Activated CD4-positive, CD25-positive, alpha-beta regulatory T cell treated with anti-CD3 and anti-CD28 coated beads, Interleukin-2, amount 50 U/mL, for 24 hours (primary cell): ENCODE measurements around the gene CAMKMT.

Experiments used
- ATAC-seq, 2 donors: fragments of 150-1000 bp; cut with Tn5 transposase; one replicate each; pipeline ENCODE4 v1.10.0; 2021; ENCODE audit warnings: mild to moderate bottlenecking in 1 of 2, moderate library complexity in 1 of 2

CAMKMT gene

DNA sequence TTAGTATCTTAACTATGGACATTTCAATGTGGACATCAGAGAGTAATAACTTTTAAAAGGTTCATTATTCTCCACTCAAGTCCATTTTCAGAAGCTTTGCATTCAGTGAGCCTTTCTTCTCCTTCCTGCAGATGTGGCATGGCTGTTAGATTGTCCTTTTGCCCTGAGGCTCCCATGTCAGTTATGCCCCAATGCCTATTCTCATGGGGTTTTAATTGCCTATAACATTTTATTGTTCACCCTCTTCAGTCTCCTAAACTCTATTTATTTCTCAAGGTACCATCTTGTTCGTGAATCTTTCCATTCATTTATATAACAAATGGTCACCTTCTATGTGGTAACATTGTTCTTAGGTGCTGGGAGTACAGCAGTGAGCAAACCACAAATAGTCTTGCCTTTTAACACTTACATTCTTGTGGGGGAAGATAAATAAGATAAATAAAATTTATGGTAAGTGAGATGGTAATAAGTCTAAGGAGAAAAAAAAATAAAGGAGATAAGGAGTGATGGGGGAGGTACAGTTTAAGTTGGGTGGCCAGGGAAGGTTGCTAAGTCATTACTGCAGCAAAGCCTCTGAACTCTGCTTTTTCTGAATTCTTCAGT lies 301.8 kb downstream of the CAMKMT start:
- no peak for ATAC-seq

DNA sequence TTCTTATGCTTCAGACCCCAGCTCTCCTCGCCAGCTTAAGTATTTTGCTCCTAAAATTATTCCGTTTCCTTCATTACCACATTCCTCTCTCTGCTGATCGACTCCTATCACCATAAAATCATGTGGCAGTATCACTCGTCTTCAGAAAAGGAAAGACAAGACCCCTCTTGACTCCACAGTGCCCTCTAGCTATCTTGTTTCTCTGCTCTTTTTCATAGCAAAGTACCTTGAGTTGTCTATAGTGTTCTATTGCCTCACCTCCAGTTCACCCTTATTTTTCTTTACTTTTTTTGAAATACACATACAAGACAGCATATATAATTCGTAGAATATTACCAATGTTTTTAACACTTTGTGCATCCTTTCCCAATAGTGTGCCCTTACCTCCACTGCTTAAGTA lies 306.6 kb downstream of the CAMKMT start:
- ATAC-seq, result no peak

DNA sequence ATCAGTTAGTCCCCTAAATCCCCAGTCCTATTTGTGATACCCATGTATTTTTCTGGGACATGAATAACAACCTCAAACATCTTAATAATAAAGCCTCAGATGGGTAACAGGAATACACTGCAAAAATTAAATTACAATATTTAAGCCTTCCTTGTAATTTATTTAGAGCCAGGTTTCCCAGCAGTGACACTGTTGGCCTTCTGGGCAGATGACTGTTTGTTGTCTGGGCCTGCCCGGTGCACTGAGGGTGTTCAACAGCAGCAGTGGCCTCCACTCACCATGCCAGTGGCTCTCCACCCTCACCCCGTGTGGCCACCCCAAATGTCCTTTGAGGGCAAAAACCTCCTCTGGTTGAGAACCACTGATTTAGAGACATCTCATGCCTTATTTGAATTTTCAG lies 309.5 kb downstream of the CAMKMT start:
- ATAC-seq, result no peak

DNA sequence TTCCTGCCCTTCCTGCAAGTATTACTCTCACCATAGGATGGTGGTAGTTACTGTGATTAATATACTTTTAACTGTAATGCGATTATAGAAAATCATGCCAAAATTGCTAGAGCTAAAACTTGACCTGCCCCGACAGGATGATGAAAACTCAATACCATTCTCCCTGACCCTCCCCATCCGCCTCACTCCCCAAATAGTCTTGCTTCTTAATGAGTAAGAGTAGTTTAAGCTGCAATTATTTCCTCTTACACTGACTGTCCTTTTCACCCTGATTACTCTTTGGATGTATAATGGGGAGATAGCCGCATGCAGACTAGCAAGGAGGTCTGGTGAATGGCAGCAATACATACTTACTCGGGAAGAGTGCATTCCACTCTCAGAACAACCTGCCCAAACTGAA lies 310.2 kb downstream of the CAMKMT start:
- no peak for ATAC-seq

DNA sequence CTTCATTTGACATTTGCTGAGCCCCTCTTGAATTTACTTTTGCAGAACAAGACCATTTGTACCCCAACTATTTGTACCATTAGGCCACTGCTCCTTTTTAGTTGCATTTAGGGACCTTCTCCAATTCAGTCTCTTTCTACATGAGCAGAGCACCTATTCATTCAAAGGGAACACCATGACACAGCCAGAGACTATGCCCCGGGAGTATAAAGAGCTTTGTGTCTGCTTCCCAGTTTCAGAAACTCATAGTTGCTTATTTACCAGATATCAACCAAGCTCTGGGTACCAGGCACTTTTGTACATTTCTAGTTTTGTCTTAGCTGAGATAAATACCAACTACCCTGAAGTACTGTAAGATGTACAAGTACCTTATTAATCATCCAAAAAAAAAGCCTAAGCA lies 310.7 kb downstream of the CAMKMT start:
- no peak for ATAC-seq

DNA sequence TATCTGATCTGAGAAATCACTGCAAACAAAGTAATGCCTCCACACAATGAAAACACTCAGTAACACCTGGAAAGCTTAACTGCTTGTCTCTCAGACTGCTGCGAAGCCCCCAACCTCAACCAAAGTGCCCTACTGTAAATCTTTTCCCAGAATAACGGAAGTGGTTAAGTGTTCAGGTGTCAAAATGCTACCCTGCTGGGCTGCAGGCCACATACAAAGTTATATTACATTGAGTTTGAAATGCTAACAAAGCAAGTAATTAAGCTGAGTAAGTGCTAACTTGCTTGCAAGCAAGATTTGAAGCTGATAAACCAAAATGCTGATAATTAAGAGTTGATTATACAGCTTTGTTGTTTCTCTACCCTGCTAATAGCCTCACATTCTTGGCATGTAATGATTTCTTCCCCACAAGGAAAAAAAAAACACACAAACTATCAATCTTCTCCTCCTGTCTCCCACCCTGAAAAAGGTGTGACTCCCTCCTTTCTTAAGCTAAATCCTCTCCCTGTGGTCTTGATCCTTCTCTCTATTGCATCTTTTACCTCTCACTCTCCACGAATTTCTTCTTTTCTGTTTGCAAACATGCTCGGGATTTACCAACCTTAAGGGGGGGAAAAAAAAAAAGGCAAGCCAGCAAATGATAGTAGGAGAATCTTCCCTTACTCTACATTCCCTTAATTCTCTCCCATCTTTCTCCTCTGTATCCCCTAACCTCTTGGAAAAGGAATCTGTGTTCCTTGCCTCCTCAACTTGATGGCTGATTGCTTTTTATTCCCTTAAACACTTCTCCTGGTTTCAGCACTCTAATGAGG lies 312.9 kb downstream of the CAMKMT start:
- ATAC-seq, result no peak

DNA sequence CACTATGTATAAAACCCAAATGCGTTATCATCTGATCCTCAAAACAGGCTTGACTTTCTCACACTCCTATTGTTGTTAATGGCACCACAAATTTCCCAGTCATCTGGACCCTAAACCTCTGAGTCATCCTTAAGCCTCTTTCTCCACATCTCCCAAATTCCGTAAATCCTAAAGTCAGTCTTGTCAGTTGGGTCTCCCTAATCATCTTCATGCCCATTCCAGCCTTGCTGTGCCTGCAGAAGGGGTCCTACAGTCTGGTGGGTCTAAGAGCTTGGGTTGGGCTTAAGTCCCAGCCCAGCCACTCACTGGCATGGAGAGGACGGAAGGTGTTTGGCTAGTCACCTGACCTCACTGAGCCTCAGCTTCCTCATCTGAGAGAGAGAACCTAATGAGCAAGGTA lies 314.6 kb downstream of the CAMKMT start:
- ATAC-seq, result no peak

DNA sequence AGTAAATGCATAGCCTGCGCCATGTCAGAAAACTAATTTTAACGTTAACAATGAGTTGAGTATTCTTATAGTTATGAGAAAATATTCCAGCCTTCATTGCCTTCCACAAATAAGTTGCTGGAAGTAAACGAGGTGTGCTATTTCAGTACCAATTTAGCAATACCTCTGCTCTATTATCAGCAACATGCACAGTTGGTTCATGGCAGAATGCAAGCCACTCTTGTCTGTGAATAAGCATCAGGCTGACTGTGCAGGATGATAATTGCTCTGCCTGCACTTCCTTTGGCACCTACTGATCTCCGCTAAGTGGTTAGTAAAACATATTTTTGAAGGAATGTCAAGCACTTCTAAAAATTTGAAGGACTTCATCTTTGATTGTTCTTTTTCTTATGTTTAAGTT lies 317.8 kb downstream of the CAMKMT start:
- ATAC-seq, result no peak

DNA sequence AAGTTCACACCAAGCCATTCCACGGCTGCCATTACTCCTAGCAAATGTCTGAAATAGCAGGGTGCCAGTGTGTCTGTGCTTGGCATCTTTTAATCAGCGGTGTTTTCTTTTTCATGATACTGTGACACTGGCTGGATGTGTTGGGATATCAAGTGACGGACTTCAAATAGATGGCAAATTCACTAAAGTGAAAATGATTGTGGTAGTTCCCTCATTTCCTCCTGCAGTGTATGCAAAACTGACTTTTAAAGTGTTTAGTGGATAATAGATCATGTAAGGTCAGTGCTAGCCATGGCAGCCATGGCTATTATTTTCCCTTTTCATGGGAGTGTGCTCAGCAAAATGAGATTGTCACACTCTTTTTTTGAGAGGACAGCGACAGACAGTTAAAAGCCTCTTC lies 318.2 kb downstream of the CAMKMT start:
- ATAC-seq, result no peak

DNA sequence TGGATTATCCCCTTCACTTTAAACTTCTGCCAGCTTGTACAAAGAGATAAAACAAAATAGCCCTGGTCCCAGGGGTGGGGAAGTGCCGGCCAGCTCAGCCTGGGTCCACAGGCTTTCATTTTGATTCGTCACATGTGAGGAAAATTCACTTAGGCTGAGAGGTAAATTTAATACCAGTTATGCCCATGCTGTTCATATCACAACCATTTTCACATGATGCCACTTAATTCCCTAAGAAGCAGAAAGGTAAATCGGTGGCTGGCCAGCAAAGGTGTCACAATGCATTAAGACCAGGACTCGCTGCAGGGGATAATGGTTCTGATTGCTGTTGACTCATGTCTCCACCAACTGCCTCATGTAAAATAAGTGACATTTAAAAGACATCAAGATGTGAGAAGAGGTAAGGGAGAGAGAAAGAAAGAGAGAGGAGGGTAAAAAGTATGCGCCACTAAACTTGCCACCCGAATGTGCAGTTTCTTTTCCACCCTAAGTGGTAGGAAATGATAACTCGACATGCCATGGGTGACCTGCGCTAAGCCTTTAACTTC lies 318.8 kb downstream of the CAMKMT start:
- no peak for ATAC-seq

DNA sequence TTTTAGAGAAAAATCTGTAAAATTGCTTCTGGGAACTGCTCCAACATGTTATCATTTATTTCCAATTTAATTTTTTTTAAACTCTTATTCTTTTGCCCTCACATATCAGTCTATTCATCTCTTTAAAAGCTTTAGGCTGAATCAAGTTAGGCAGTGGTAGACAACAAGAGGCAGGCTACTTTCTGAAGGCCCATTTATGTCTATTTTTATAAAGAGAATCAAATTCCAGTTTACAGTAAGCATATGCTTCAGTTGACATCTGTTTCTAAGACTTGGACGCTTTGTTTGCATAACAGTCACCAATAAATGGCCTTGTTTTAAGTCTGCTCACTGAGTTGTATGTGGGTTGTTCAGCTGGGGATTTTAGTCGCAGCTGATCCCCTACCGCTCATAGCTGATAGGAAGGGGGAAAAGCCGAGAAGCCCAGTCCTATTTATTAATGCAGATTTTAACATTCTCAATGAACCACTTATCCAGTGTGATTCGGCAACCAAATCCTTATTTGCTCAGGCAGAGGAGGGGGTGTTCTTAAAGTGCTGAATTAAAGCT lies 319.3 kb downstream of the CAMKMT start:
- no peak for ATAC-seq

DNA sequence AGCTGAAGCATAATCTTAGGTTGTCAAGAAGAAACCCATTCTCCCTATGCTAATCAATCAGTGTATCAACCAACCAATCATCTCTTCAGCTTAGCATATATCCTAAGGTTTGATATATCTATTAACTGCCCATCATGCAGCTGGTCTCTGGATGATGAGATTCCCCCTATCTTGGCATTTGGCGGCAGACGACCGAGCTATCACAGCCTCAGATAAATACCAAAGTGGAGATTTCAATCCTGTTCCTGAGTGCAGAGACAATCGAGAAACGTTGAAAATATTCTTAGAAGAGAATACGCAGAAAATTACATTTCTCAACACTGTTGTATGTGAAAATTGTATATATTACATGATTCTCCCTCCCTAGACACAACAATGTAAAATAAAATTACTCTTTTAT lies 320.7 kb downstream of the CAMKMT start:
- no peak for ATAC-seq

DNA sequence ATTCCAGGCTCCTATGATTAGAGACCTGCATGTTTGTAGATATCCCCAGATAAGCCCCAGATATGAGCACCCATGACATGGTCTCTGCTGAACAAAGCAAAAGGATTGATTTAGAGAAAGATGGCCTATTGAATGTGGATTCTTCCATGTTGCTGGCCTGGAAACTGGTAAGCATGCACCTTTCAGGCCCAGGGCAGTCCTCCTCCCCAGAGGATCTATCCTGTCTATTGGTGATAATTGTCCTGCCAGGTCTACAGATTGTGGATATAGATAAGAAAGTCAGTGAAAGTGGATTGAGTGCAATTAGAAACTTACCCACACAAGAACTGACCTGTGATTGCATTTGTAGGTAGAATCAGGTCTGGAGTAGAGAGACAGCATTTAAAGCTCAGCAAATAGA lies 322.8 kb downstream of the CAMKMT start:
- no peak for ATAC-seq

DNA sequence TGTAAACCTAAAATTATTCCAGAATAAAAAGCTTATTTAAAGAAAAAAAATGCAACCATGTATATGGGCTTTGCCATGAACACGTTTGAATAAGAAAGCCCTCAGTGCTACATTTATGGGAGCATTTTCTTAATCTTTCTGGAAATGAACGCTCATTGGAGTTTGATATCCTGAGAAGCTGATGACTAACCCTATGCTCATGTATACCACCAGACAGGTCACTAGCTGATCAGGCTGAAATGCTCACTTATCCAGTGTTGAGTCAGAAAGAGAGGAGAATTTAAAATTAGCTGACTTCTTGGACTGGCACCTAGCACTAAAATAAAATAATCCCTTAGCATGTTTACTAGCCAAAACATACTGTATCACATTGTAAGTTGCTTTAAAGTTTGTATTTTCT lies 324.8 kb downstream of the CAMKMT start:
- ATAC-seq, result no peak

DNA sequence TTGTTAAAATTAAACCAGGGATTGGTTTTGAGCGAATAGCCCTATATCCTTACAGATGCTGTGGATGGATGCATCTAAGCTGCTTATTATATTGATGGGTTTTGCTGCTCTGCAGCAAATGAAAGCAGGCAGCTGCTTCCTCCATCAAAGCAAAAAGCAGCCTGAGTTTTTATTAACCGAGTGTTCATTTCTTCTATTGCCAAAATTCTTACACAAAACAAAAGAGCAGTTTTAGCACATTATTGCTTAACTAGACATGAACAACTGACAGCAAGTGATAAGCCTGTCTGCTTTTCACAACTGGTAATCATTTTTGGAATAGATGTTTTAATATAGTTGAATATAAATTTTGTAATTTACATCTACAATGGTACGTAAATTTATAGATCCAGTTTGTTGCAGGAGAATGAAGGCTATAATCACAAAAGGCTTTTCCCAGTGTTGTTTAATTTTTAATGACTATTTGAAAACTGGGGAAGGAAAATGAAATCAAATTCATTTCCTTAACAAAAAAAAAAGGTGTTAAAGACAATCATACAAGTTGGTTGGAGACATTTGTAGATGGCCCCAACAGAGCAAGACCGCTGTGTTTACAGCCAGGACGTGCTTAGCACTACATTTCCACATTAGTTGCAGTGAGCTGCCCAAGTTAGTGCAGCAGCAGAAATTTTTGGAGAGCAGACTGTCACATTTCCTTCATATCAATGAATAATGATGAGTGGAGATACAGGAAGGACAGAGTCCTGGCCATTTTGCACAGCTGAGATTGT lies 326.1 kb downstream of the CAMKMT start:
- ATAC-seq, result no peak

DNA sequence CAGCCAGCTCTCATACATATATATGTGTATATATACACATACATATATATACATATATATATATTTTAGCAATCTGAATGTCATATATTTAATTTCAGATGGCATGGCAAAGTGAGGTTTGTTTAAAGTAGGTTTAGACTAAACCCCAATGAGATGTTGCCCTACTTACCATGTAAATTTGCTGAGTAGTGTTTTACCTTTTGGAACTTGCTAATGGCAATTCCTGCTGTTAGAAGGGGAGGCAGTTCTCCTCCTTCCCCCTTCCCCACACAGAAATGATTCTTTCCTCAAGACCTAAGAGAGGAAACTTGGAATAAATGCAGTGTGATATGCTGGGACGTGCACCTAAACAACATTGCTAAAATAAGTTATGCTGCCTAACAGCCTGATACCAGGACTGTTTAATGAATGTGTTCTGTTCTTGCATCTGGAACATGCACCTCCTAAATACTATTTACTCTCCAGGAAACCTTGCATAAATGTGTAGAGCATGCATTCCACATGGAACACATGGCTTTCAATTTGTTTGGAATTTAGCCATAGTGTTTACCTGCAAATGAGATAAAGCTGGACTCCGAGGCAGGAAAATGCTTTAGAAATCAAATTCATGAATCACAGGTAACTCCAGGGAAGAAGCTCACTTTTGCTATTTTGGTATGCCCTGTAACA lies 326.8 kb downstream of the CAMKMT start:
- no peak for ATAC-seq

DNA sequence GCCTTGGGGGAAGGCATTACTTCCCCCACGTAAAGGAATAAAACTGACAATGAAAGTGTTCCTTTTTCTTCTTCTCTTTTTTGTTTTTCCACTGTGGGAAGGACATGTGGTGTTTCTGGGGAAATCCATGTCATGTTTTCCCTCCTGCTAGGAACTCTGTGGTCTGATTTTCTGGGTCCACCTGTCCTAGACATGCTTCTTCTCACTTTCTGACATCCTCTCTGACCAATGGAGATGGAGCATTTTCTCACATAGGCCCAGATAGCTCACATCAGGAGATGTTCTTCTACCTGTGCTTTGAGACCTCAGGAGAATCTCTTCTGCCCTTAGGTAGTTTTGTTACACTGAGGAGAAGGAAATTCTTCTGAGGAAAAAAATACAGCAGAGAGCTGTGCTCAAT lies 327.8 kb downstream of the CAMKMT start:
- no peak for ATAC-seq

DNA sequence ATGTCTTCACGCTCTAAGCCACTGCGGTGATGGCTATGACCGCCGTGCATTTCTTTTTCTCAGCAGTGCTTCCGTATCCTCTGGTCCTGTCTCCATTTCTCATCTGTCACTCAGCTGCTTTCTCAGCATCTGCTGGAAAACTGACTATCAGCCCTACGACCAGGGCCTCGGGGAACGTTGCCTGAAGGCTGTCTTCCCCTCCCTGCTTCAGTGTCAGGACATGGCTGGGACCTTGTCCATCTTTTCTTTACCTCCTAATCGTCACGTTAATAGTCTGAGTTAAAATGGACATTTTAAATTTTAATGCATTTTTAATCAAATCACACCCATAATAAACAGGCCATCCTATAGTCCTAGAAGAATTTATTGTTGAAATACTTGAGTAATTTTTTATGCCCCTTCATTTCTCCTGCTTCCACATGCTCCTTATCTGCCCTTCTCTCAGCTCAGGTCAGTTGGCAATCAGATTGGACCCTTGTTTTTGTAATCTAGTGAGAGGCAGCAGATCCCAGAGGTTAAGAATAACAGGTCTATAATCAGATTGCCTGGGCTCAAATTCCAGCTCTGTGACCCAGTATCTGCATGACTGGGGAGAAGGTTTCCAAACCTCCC lies 329.5 kb downstream of the CAMKMT start:
- no peak for ATAC-seq

DNA sequence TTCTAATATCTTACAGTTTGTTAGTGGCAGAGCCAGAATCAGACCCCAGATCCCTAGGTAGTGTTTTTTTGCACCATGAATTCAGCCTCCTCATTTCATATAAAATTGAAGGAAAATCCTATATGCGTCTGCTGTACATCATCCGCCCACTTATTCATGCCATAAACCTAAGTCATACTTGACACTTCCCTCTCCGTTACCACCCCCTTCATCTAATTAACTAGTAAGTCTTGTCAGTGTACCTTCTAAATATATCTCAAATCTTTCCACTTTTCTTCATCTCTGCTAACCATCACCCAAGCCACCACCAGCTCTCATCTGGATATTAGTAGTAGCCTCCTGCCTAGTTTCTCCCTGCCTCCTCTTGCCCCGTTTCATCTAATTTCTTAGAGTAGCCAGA lies 331.1 kb downstream of the CAMKMT start:
- ATAC-seq, result no peak

DNA sequence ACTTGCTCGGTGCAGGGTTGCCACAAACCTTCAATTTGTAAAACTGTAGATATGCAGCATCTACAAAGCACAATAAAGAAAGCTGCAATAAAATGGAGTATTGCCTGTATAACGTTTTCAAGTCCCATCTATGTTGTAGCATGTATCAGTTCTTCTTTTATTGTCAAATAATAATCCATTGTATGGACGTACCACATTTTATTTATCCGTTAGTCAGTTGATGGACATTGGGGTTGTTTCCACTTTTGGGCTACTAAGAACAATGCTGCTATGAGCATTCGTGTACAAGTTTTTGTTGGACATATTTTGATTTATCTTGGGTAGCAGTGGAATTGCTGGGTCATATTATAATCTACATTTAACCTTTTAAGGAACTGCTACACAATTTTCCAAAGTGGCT lies 339.1 kb downstream of the CAMKMT start:
- no peak for ATAC-seq

DNA sequence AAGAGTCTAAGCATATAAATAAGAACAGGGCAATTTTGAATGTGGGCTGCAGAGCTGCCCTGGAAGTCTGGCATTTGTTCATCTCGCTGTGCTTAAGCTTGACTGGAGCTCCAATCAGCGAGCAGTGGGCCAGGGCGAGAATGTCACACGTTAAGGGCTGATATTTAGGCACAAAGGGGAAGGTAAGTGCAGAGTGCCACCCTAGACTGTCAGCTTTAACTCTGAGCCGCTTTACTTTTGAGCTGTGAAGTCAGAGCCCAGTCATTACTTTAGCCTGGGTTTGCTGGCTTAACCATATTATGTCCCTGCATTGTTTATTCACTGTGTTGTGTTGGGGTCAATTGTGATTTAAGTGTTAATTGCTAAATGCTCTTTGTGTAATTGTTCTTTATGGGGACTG lies 343.6 kb downstream of the CAMKMT start:
- ATAC-seq, result no peak

DNA sequence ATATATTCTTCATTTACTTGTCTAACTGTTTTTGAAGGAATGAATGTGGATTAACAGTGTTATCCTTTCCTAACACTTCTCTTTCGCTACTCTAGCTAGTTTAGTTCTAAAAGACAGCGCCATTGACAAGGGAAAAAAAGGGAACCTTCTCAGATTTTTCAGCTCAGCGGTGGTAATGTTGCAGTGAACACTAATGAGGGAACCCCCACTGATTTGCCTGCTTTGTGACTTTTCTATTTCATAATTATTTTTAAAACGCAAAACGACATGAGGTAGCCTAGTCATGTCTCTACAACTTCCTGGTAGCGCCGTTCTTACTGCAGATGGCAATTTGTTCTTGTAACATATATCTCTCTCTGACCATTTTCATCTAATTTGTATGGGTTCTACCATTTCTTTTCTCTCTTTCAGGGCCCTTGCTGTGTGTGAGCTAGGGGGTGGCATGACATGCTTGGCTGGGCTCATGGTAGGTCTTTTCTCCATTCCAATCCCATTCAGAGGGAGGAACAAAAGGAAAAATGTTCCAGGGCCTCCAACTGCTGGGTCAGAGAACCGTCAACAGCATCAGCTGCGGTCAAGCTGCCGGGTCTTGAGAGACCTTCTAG lies 344.2 kb downstream of the CAMKMT start:
- no peak for ATAC-seq
